ENCODE results near the gene VEGFB. TPM values are rescaled to one million over a fixed set of nuclear protein-coding genes. Genes with fewer than 3 reads are reported as not detected.

VEGFB gene
- total and polyA plus RNA-seq, 2 of the 4 experiments (the other 2 are of a cell fraction), result 3.0 to 25.1 TPM

GRCh38 chr11:64262271-64263002 lies 28.1 kb downstream of the VEGFB start:
- CTCF ChIA-PET, result no interaction called here
- Histone ChIP-seq H3K23ac (ENCODE audit: low read depth, low read length) (no peak overlapping the region), H3K4me2 (ENCODE audit: low read depth, low read length) (no peak overlapping the region), H3K9me3 (ENCODE audit: control insufficient read depth, insufficient read depth, low read length) (no peaks in the 10 kb centered on the region), H3K36me3 (ENCODE audit: control insufficient read depth, insufficient read depth, low read length) (peaks cover 59% of the 10 kb centered on the region), H3K14ac (replicated peaks; ENCODE audit: low read depth, low read length) (no peak overlapping the region), H2BK20ac (ENCODE audit: low read depth, low read length) (no peak overlapping the region), H3K27me3 (ENCODE audit: control insufficient read depth, insufficient read depth, low read length) (no peaks in the 10 kb centered on the region), H4K5ac (ENCODE audit: low read depth, low read length) (no peak overlapping the region), H2AK9ac (replicated peaks; ENCODE audit: low read depth, low read length, poor library complexity) (peak overlapping the region; percentile 75), H2AFZ (replicated peaks; ENCODE audit: low read length, poor library complexity) (peak overlapping the region; percentile 40), H3K56ac (ENCODE audit: extremely low read depth, insufficient read depth, low read length) (no peak overlapping the region), H4K8ac (ENCODE audit: low read depth in 2 of 2, low read length in 2 of 2) (0 out of 4 replicates have a peak overlapping the region, but pooled peaks of 1 of the 2 experiments have one; percentile 61), H3K79me1 (ENCODE audit: low read depth in 1 of 2, low read length in 2 of 2) (peaks cover 7 to 30% of the 10 kb centered on the region in 2 experiments; a peak in 1 of 4 replicates), H3K9me1 (ENCODE audit: insufficient read depth, low read length) (0 out of 2 replicates have a peak, but pooled peaks cover 5% of the 10 kb centered on the region), H4K91ac (ENCODE audit: insufficient read depth, low read depth, low read length) (no peak overlapping the region), H3K4me1 (ENCODE audit: control insufficient read depth, insufficient read depth, low read length) (peaks cover 9% of the 10 kb centered on the region), H2BK5ac (ENCODE audit: low read depth, low read length, poor library complexity, severe bottlenecking) (peak overlapping the region; percentile 34), H2BK15ac (ENCODE audit: low read depth, low read length) (no peak overlapping the region), H3K9ac (ENCODE audit: low read depth, low read length) (no peak overlapping the region), H2AK5ac (ENCODE audit: low read depth, low read length) (0 out of 2 replicates have a peak overlapping the region, but pooled peaks have one; percentile 3), H4K20me1 (ENCODE audit: insufficient read depth, low read length) (no peaks in the 10 kb centered on the region), H3K4me3 (ENCODE audit: insufficient read depth, low read depth, low read length) (no peak overlapping the region), H3K4ac (ENCODE audit: low read depth, low read length) (no peak overlapping the region), H2BK120ac (ENCODE audit: low read depth, low read length) (no peak overlapping the region), H3K18ac (ENCODE audit: low read depth, low read length) (no peak overlapping the region), H3K27ac (ENCODE audit: insufficient read depth, low read length) (no peak overlapping the region)
- dilution Hi-C loops (cut with HindIII; ENCODE audit: low sequenced_read_pairs, unreplicated experiment) (no loop called here), intact Hi-C loops (cut with micrococcal nuclease) (no loop called here), in situ Hi-C loops (cut with MboI; ENCODE audit: low sequenced_read_pairs) (no loop called here)
- ATAC-seq (ENCODE audit: low read depth) (no peak), DNase-seq (no peak)
- no TSS peak for BruUV-seq (replicated peaks)
- 98% methylated on average over 30 of the region's 42 CpGs; no CpG with 5 or more reads in 1 of the 2 experiments for WGBS, 2 experiments (ENCODE audit: extremely low coverage in 2 of 2, insufficient read length in 1 of 2)
- TF ChIP-seq RAD21 (IDR thresholded peaks at IDR 0.05; ENCODE audit: low read length) (no peak), MAZ (IDR thresholded peaks at IDR 0.05; ENCODE audit: borderline replicate concordance, low read depth, low read length) (no peak), CHD1 (IDR thresholded peaks at IDR 0.05; ENCODE audit: low read depth, low read length) (no peak), NFE2L2 (IDR thresholded peaks at IDR 0.05; ENCODE audit: low read depth, low read length) (no peak), RFX5 (IDR thresholded peaks at IDR 0.05; ENCODE audit: low read depth, low read length) (no peak), RCOR1 (IDR thresholded peaks at IDR 0.05; ENCODE audit: insufficient replicate concordance, low read length) (no peak), USF2 (IDR thresholded peaks at IDR 0.05; ENCODE audit: low read depth, low read length) (no peak), POLR2A (IDR thresholded peaks at IDR 0.05; ENCODE audit: low read depth, low read length) (no peak), FOS (IDR thresholded peaks at IDR 0.05; ENCODE audit: low read depth, low read length) (no peak), CEBPB (IDR thresholded peaks at IDR 0.05; ENCODE audit: low read depth, low read length) (no peak), MAFK (IDR thresholded peaks at IDR 0.05; ENCODE audit: low read depth, low read length) (no peak)
- POLR2A ChIA-PET (ENCODE audit: unreplicated experiment), result no interaction called here
